GM12892 (cell line): ENCODE results near the gene AFF3.

ENCODE experiments used
- POLR2A ChIP-seq: IDR thresholded peaks from 2 replicates; pipeline ENCODE4 v1.6.1; 2011; ENCODE audit warnings: low read depth, low read length, control low read depth
- POLR2AphosphoS5 ChIP-seq: IDR thresholded peaks from 2 replicates; pipeline ENCODE4 v1.6.1; 2011; ENCODE audit warnings: low read depth, low read length, control low read depth

GRCh38 chr2:99617811-99618210 is 524.6 kb downstream of the AFF3 start:
- TF ChIP-seq POLR2A = no peak
- TF ChIP-seq POLR2AphosphoS5 = no peak
